Astrocyte (in vitro differentiated cells and primary cell): ENCODE measurements around the gene MBNL2. TPM values are rescaled to one million over a fixed set of nuclear protein-coding genes. Genes with fewer than 3 reads are reported as not detected.

Source experiments
- DNase-seq: peaks from one replicate; pipeline ENCODE4 v3.0.0-alpha.2; 2010; ENCODE audit warnings: low read depth
- FAIRE-seq: peaks from 2 replicates; lab custom pipeline; 2011; peaks lifted over from hg19 to GRCh38; lab: Jason Lieb, UNC
- H2AFZ ChIP-seq: 2 replicates; pipeline ENCODE4 v1.6.0; 2012; ENCODE audit warnings: low read depth, low read length, inconsistent platforms
- H3K27ac ChIP-seq: 2 replicates; pipeline ENCODE4 v1.5.1; 2011; ENCODE audit warnings: low read depth, low read length, inconsistent platforms
- H3K27me3 ChIP-seq: 2 replicates; pipeline ENCODE4 v1.6.0; 2011; ENCODE audit warnings: low read length, inconsistent platforms; ENCODE audit not compliant: insufficient read depth
- H3K36me3 ChIP-seq: 2 replicates; pipeline ENCODE4 v1.5.1; 2011; ENCODE audit warnings: low read length, inconsistent platforms; ENCODE audit not compliant: insufficient read depth
- H3K4me1 ChIP-seq: 2 replicates; pipeline ENCODE4 v1.5.1; 2011; ENCODE audit warnings: low read length, inconsistent platforms; ENCODE audit not compliant: insufficient read depth
- H3K4me2 ChIP-seq: 2 replicates; pipeline ENCODE4 v1.6.0; 2012; ENCODE audit warnings: low read length, inconsistent platforms
- H3K4me3 ChIP-seq: 2 replicates; pipeline ENCODE4 v1.5.1; 2011; ENCODE audit warnings: low read depth, mild to moderate bottlenecking, low read length, inconsistent platforms; ENCODE audit not compliant: insufficient read depth
- H3K79me2 ChIP-seq: 2 replicates; pipeline ENCODE4 v1.6.0; 2012; ENCODE audit warnings: mild to moderate bottlenecking, low read length, inconsistent platforms; ENCODE audit not compliant: insufficient read depth
- H3K9ac ChIP-seq: 2 replicates; pipeline ENCODE4 v1.6.0; 2012; ENCODE audit warnings: mild to moderate bottlenecking, low read length, inconsistent platforms
- H3K9me3 ChIP-seq: 2 replicates; pipeline ENCODE4 v1.5.1; 2012; ENCODE audit warnings: low read depth, mild to moderate bottlenecking, low read length, inconsistent platforms; ENCODE audit not compliant: insufficient read depth
- H4K20me1 ChIP-seq: 2 replicates; pipeline ENCODE4 v1.6.0; 2012; ENCODE audit warnings: low read length, inconsistent platforms; ENCODE audit not compliant: insufficient read depth
- H3K27ac Mint-ChIP-seq: one replicate; pipeline ENCODE4 v1.8.0; 2021; ENCODE audit warnings: mild to moderate bottlenecking, mixed read lengths; ENCODE audit not compliant: unreplicated experiment
- H3K27me3 Mint-ChIP-seq: one replicate; pipeline ENCODE4 v1.8.0; 2021; ENCODE audit warnings: low read depth, mixed read lengths; ENCODE audit not compliant: unreplicated experiment
- H3K36me3 Mint-ChIP-seq: one replicate; pipeline ENCODE4 v1.8.0; 2021; ENCODE audit warnings: low read depth, mixed read lengths; ENCODE audit not compliant: unreplicated experiment
- H3K4me1 Mint-ChIP-seq: one replicate; pipeline ENCODE4 v1.8.0; 2021; ENCODE audit warnings: low read depth, mixed read lengths; ENCODE audit not compliant: unreplicated experiment
- H3K4me3 Mint-ChIP-seq: one replicate; pipeline ENCODE4 v1.8.0; 2021; ENCODE audit warnings: mild to moderate bottlenecking, moderate library complexity, mixed read lengths; ENCODE audit not compliant: unreplicated experiment
- H3K9me3 Mint-ChIP-seq: one replicate; pipeline ENCODE4 v1.8.0; 2021; ENCODE audit warnings: mild to moderate bottlenecking, mixed read lengths; ENCODE audit not compliant: unreplicated experiment
- EZH2 ChIP-seq: IDR thresholded peaks from 2 replicates; pipeline ENCODE4 v1.6.1; 2012; ENCODE audit warnings: mild to moderate bottlenecking, low read length, inconsistent platforms; ENCODE audit not compliant: insufficient read depth
- total RNA-seq: library from RNA; stranded (reverse); gene quantifications from 2 replicates; pipeline ENCODE4 v1.2.1, GENCODE V29; 2021
- TF ChIP-seq, protein P1 (sequence below): IDR thresholded peaks from 2 replicates; pipeline ENCODE4 v1.5.1; 2011; ENCODE audit warnings: low read depth, mild to moderate bottlenecking, inconsistent platforms, low read length, moderate library complexity; ENCODE audit not compliant: insufficient read depth

Gene MBNL2
- total RNA-seq, 1 donor from 2014 or later: 66.5 TPM

DNA sequence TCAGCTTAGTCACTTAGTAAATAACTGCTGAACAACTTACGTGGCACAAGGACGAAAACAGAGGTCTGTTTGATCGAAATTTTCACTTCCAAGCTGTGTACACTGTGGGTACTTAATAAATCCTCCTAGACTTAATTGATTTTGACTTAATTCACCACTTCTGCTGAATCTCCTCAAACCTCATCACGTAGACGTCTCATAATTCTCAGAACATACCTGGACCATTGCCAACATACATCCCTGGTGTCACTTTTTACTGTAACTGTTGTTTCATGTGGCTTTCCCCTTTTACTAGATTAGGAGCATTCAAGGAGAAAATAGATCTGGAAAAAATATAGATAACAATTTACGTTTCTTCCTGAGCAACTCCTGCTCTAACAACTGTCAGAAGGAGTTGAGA lies 105.0 kb downstream of the MBNL2 start:
- H3K36me3 Mint-ChIP-seq: peaks cover 8% of the 10 kb centered on the region
- Histone ChIP-seq H3K9me3 (no peaks in the 10 kb centered on the region), H3K4me3 (no peak overlapping the region), H4K20me1 (peaks cover 23% of the 10 kb centered on the region), H3K36me3 (no peaks in the 10 kb centered on the region), H3K9ac (no peak overlapping the region), H2AFZ (no peak overlapping the region), H3K4me2 (no peak overlapping the region), H3K27ac (no peak overlapping the region), H3K4me1 (peaks cover 28% of the 10 kb centered on the region), H3K79me2 (peaks cover 66% of the 10 kb centered on the region), H3K27me3 (no peaks in the 10 kb centered on the region)
- H3K9me3 Mint-ChIP-seq: no peaks in the 10 kb centered on the region
- no peak overlapping the region for H3K27ac Mint-ChIP-seq
- FAIRE-seq (no peak), DNase-seq (no peak)
- H3K27me3 Mint-ChIP-seq: no peaks in the 10 kb centered on the region
- no peak overlapping the region for H3K4me3 Mint-ChIP-seq
- peaks cover 47% of the 10 kb centered on the region for H3K4me1 Mint-ChIP-seq
- TF ChIP-seq EZH2: no peak
- TF ChIP-seq, protein P1, sequence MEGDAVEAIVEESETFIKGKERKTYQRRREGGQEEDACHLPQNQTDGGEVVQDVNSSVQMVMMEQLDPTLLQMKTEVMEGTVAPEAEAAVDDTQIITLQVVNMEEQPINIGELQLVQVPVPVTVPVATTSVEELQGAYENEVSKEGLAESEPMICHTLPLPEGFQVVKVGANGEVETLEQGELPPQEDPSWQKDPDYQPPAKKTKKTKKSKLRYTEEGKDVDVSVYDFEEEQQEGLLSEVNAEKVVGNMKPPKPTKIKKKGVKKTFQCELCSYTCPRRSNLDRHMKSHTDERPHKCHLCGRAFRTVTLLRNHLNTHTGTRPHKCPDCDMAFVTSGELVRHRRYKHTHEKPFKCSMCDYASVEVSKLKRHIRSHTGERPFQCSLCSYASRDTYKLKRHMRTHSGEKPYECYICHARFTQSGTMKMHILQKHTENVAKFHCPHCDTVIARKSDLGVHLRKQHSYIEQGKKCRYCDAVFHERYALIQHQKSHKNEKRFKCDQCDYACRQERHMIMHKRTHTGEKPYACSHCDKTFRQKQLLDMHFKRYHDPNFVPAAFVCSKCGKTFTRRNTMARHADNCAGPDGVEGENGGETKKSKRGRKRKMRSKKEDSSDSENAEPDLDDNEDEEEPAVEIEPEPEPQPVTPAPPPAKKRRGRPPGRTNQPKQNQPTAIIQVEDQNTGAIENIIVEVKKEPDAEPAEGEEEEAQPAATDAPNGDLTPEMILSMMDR: no peak

DNA sequence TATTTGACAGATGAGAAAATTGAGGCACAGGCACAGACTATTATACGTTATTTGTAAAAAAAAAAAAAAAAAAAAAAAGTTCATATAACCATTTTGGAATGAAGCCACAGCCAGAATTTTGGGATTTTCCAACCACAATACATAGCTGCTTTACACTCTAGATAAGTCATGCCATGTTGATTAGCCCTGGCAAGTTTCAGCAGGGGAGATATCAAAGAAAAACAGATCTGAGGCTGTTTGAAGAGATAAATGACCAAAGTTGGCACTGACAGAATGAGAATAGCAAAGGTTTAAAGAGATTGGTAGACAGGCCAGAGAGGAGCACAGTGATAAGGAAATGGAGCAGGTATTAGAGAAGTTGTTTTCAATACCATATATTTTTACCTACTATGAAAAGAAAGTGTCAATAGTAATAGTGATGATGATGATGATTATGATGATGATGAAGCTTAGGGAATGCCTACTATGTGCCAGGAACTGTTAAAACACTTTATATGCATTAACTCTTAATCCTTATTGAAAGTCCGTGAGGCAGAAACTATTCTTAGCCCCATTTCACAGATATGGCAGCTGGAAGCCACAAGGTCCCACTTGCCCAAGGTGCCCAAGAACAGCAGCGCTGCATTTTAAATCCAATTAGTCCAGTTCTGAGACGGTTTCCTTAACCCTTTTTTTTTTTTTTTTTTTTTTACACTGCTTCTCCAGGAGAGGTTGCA lies 105.5 kb downstream of the MBNL2 start:
- peak overlapping the region; percentile 60 for H3K27ac Mint-ChIP-seq
- peak overlapping the region; percentile 0 for H3K4me3 Mint-ChIP-seq
- H2AFZ ChIP-seq: no peak overlapping the region
- peaks cover 46% of the 10 kb centered on the region for H3K4me1 Mint-ChIP-seq
- H3K36me3 Mint-ChIP-seq: peaks cover 6% of the 10 kb centered on the region
- H3K4me3 ChIP-seq: peak overlapping the region; percentile 22
- H3K27me3 ChIP-seq: no peaks in the 10 kb centered on the region
- H3K27ac ChIP-seq: peak overlapping the region; percentile 86
- H3K36me3 ChIP-seq: no peaks in the 10 kb centered on the region
- peak overlapping the region; percentile 80 for H3K4me2 ChIP-seq
- TF ChIP-seq, protein P1: no peak
- no peak for TF ChIP-seq EZH2
- H4K20me1 ChIP-seq: peaks cover 21% of the 10 kb centered on the region
- no peaks in the 10 kb centered on the region for H3K9me3 Mint-ChIP-seq
- no peaks in the 10 kb centered on the region for H3K27me3 Mint-ChIP-seq
- no peaks in the 10 kb centered on the region for H3K9me3 ChIP-seq
- peaks cover 26% of the 10 kb centered on the region for H3K4me1 ChIP-seq
- DNase-seq (peak; percentile 58), FAIRE-seq (peak; percentile 9)
- peak overlapping the region; percentile 67 for H3K9ac ChIP-seq
- H3K79me2 ChIP-seq: peaks cover 62% of the 10 kb centered on the region

DNA sequence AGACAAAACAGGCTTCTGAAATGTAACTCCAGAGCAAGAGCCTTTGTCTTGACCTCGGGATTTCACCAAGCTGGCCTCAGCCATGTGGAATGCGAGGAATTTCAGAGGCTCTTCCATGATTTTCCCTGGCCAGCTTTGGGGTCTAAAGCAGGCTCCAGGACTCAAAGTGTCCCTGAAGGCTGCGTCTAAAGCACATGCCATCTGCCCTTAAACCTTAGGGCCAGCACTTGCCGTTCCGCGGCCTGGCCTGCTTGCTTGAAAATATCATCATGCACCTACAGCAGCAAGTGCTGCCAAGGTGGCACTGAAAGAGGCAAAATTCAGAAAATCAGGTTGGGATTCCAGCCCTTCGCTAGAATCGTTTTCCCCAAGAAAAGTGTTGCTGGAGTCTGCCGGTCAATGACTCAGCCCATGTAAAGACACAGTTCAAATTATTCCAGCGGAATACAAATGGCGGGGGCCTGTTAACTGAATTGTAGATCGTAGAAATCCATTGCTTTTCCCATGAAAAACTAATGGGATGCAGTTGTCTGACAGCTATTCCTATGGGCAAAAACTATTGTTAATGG lies 106.2 kb downstream of the MBNL2 start:
- Histone ChIP-seq H3K4me2 (peak overlapping the region; percentile 80), H3K9me3 (no peaks in the 10 kb centered on the region), H3K4me3 (peak overlapping the region; percentile 29), H3K9ac (peak overlapping the region; percentile 67), H3K4me1 (peaks cover 19% of the 10 kb centered on the region), H3K79me2 (peaks cover 56% of the 10 kb centered on the region), H4K20me1 (peaks cover 16% of the 10 kb centered on the region), H3K36me3 (peaks cover 1% of the 10 kb centered on the region), H3K27me3 (no peaks in the 10 kb centered on the region), H2AFZ (no peak overlapping the region), H3K27ac (peak overlapping the region; percentile 86)
- DNase-seq (peak; percentile 84), FAIRE-seq (no peak)
- H3K4me1 Mint-ChIP-seq: peaks cover 40% of the 10 kb centered on the region
- H3K27ac Mint-ChIP-seq: peak overlapping the region; percentile 60
- TF ChIP-seq EZH2: no peak
- TF ChIP-seq, protein P1: no peak
- H3K4me3 Mint-ChIP-seq: no peak overlapping the region
- no peaks in the 10 kb centered on the region for H3K27me3 Mint-ChIP-seq
- H3K9me3 Mint-ChIP-seq: no peaks in the 10 kb centered on the region
- H3K36me3 Mint-ChIP-seq: peaks cover 8% of the 10 kb centered on the region
